Measurements from ENCODE around the gene GPX1.
"Not testable (repeated sequence)": the region's sequence is repeated elsewhere in the genome, so short reads cannot be mapped to it uniquely, and the experiment has no call there.

Gene GPX1

GRCh38 chr3:49358217-49358883 is at the start of gene GPX1:
Gene GPX1 (minus strand): TSS chr3:49358353. CDS start chr3:49358278, 75 bp downstream.
- peak; percentile 84 for DNase-seq

- no peak for DNase-seq
These were observed 48.7 kb upstream of the GPX1 start for GRCh38 chr3:49406571-49407565.

GRCh38 chr3:49405570-49405969 is 47.4 kb upstream of the GPX1 start:
- DNase-seq = not testable (repeated sequence)

GRCh38 chr3:49403891-49404290 is 45.7 kb upstream of the GPX1 start:
- no peak for DNase-seq

GRCh38 chr3:49401766-49402165 is 43.6 kb upstream of the GPX1 start:
- DNase-seq = no peak

GRCh38 chr3:49399461-49399860 is 41.3 kb upstream of the GPX1 start:
- DNase-seq = no peak

- DNase-seq = no peak
These were observed 39.3 kb upstream of the GPX1 start for GRCh38 chr3:49397470-49397869.

GRCh38 chr3:49391310-49391709 is 33.2 kb upstream of the GPX1 start:
- DNase-seq = not testable (repeated sequence)

GRCh38 chr3:49389297-49389696 is 31.1 kb upstream of the GPX1 start:
- no peak for DNase-seq

- no peak for DNase-seq
These were observed 30.2 kb upstream of the GPX1 start for GRCh38 chr3:49388289-49388820.

GRCh38 chr3:49387721-49388120 is 29.6 kb upstream of the GPX1 start:
- no peak for DNase-seq

- DNase-seq = no peak
These were observed 28.1 kb upstream of the GPX1 start for GRCh38 chr3:49386056-49386756.

- no peak for DNase-seq
These were observed 27.5 kb upstream of the GPX1 start for GRCh38 chr3:49385617-49386016.

- DNase-seq = no peak
These were observed 25.2 kb upstream of the GPX1 start for GRCh38 chr3:49383387-49383786.

- DNase-seq = no peak
These were observed 20.2 kb upstream of the GPX1 start for GRCh38 chr3:49378249-49378895.

GRCh38 chr3:49377483-49377882 is 19.3 kb upstream of the GPX1 start:
- DNase-seq = no peak

- DNase-seq = no peak
These were observed 13.8 kb upstream of the GPX1 start for GRCh38 chr3:49371946-49372345.

- DNase-seq = no peak
These were observed 12.6 kb upstream of the GPX1 start for GRCh38 chr3:49370585-49371290.

- no peak for DNase-seq
These were observed 4.4 kb upstream of the GPX1 start for GRCh38 chr3:49362561-49362960.

- DNase-seq = no peak
These were observed 1.5 kb upstream of the GPX1 start for GRCh38 chr3:49359623-49360022.

GRCh38 chr3:49358884-49359225 is 702 bp upstream of the GPX1 start:
- DNase-seq = no peak
